Measurements from ENCODE around the gene PBX1.

Gene PBX1

DNA sequence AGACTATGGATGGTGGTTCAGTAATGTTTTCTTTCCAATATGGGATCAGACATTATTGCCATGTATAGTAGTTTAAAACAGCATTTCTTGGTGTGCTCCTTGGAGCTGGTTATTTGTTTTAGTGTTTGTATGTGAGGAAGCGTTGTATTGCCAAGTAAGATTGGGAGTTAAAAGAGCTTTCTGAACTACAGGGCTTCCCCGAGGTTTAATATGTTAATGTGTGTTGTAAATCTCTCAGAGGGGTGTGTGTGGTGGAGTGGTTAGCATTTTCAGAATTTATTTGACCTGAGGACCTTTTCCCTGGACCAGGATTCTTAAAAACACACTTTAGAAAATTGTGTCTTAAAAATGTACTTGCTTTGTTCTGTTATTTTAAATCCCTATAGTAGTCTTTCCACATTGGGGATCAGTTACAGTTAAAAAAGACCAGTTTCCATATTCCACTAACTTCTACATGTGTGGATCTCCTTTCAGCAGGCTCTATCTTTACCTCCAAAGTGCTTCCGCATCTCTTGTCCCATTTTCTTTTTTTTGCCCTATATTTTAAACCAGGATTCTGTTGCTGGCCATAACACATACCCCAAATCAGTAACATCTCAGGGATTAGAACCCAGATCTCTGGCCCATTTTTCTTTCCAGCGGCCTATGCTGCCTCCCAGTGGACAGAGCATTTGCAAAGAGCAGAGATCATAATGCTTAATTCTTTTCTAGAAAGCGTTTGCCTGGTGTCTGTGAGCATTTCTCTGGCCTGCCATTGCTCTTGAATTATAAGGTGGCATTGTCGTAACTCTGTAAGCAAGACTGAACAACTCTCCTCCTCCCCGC lies 58.6 kb downstream of the PBX1 start:
- DNase-seq (ENCODE audit: low read depth), result no peak

DNA sequence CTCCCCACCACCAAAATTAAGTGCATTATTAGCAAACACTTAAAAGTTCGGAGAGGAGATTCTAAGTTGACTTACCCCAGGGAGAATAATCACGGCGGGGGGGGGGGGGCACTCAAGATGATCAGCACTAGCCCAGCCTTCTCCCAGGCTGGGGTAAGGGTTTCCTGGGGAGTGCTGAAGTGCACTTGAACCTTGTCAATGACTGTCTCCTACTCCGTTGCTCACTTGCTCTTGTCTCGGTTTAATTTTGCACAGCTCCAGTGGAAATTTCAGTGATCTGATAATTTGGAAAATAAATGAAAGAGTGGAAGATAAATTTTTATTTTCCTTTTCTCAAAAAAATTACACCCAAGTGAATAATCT lies 59.2 kb downstream of the PBX1 start:
- DNase-seq (ENCODE audit: low read depth), result no peak

GRCh38 chr1:164619006-164619784 lies 60.2 kb downstream of the PBX1 start:
- no peak for DNase-seq (ENCODE audit: low read depth)

DNA sequence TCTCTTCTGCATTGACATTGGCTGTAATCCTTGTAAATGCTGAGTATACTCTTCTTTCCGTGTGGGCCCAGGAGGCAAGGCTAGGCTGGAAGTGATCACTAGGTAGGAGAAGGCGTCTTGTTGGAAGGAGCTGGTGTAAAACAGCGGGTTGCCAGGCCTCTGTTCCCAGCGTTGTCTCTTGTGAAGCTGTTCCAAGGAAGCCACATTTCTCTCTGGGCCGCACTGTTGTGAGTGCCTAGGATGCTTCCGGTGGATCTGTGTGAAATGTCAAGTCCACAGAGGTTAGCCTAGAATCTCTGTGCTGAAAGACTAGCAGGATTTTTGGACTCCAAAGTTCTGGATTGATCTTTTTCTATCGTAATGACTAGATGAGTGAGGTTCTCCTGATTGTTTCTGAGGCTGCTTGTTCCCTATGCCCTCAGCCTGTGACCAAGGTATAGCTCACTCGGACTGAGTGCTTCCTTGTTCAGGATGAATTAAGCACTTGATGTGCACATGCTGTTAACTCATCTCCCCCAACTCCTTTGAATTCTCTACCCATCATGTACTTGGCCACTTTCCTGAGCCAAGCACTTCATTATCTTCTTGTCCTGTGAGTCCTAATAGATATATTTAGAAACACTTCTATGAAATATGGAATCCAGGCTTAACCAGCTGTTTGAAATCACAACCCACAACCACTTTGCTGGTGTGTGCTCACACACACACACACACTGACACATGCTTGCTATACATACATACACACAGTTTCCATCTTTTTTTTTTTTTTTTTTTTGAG lies 63.3 kb downstream of the PBX1 start:
- no peak for DNase-seq (ENCODE audit: low read depth)

GRCh38 chr1:164623805-164624204 lies 64.8 kb downstream of the PBX1 start:
- DNase-seq (ENCODE audit: low read depth), result no peak

- no peak for DNase-seq (ENCODE audit: low read depth)
Observed at GRCh38 chr1:164624400-164624799, 65.4 kb downstream of the PBX1 start.

GRCh38 chr1:164625004-164625617 lies 66.1 kb downstream of the PBX1 start:
- DNase-seq (ENCODE audit: low read depth), result no peak

GRCh38 chr1:164628772-164629171 lies 69.8 kb downstream of the PBX1 start:
- DNase-seq (ENCODE audit: low read depth), result no peak

DNA sequence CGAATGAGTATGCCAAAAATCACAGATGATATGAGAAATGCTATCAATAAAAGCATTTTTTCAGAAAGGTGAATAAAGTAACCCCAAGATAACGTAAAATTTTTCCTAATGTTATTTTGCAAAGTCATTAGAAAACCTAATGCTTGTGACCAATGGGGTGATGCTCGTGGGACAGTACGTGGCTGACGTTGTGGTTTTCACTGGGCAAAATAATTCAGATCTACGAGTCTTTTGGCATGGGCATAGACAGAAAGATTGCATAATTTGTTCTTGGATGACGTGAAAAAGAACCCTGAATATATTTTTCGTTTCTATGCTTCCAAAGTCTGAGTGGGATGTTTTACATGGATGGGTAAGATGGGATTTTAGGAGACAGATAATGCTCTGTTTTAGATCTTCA lies 71.0 kb downstream of the PBX1 start:
- DNase-seq (ENCODE audit: low read depth), result no peak

DNA sequence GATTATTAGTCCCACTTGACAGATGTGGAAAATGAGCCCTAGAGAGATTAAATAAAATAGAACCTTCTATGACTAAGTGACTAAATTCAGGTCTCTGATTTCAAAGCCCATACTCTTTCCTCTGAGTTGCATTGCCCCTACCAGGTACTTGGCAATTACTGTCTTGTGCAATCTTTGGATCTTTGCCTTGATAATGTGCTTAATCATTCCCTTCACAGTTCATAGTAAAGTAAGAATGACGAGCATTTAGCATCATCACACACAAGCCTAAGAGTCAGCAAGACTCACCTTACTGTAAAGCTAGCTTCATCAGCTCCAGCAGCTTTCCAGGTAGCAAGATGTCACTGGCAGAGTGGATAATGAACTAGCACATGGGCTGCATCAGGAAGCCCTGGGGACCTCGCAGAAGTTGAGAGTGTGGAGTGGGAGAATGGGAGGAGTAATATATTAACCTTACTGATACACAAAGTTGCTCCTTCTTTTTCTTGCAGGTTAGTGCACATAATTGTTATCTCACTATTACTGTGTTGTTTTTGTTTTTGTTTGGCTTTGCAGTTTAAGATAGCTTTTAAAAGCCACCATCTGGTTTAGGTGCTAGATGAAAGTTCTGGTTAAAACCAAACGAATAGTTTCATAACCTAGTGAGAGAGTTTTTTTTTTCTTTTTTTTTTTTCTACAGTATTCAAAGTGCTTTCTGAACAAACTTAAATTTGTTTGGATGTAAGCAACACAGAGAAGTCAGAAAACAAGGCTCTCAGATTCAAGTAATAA lies 71.8 kb downstream of the PBX1 start:
- no peak for DNase-seq (ENCODE audit: low read depth)

DNA sequence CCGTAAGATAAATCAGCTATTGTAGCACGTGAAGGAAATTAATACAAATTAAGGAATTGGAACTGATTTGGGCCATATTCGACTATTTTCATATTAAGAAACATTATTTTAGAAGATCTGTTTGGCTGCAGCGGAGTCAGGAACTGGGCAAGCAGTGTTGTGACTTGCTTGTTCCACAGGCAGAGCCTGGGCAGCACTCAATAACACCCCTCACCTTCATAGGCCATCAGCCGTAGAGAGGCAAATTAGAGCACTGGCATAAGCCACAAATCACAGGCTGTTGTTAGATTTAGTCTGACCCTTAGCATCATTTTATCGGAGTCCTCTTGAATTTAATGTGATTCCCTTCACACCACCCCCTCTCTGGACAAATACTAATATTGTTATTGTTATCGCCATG lies 72.8 kb downstream of the PBX1 start:
- no peak for DNase-seq (ENCODE audit: low read depth)

- DNase-seq (ENCODE audit: low read depth), result no peak
Observed at GRCh38 chr1:164633997-164634396, 75.0 kb downstream of the PBX1 start.

- DNase-seq (ENCODE audit: low read depth), result no peak
Observed at GRCh38 chr1:164635059-164635802, 76.2 kb downstream of the PBX1 start.

DNA sequence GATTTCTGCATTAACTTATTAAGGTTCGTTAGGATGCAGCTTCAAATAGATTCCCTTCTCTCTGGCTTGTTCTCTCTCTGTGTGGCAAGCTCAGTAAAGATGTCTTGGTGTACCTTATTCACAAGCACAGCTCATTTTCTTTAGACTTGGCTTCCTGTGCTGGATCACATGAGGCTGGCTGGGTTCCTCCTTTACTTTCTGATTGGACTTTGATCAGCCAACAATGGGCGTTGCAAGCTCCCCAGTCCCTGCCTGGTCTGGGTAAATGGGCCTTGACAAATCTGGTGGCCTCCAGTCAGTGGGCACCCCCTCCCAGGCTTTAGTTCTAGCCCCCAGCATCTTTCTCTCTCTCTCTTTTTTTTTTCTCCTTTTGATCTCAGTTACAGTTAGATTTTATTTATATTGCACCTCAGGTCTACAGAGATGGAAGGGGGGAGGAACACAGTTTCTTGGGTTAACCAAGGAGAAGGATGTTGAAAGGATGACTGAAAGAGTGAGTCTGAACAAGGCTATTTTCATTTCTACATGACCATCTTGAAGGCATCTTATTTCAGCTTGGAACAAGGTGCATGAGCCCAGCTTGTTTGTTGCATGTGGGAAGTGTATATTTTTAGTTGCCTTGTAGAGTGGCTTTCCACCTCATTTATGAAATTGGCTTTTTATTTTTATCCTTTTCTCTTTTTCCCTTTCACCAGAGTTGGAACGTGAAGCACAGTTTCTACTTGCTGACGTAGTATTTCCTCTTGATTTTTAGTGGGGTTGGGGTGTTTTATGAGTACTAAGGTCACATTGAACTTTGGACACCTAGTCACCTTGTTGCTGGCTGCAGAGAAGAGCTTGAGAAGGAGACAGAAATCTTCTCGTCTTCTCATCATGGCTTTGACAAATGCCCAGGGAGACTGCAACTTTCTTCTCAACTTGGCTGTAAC lies 77.1 kb downstream of the PBX1 start:
- DNase-seq (ENCODE audit: low read depth), result no peak

DNA sequence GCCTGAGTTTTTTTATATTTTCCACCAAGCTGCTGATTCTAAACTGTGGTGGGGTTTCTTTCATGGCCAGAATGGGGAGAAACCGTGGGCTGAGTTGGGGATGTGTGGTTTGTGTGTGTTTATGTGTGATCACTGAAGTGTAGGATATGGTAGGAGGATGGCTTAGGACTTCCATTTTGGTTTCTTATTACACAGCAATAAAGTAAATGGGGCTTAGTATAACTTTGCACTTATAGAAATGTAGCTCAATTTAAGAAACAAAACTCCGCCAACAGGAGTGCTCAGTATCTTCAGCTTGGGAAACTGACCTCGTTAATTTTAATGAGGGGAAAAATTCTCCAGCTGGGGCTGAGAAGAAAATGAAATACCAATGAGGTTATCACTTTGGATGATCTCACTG lies 77.8 kb downstream of the PBX1 start:
- DNase-seq (ENCODE audit: low read depth), result no peak

DNA sequence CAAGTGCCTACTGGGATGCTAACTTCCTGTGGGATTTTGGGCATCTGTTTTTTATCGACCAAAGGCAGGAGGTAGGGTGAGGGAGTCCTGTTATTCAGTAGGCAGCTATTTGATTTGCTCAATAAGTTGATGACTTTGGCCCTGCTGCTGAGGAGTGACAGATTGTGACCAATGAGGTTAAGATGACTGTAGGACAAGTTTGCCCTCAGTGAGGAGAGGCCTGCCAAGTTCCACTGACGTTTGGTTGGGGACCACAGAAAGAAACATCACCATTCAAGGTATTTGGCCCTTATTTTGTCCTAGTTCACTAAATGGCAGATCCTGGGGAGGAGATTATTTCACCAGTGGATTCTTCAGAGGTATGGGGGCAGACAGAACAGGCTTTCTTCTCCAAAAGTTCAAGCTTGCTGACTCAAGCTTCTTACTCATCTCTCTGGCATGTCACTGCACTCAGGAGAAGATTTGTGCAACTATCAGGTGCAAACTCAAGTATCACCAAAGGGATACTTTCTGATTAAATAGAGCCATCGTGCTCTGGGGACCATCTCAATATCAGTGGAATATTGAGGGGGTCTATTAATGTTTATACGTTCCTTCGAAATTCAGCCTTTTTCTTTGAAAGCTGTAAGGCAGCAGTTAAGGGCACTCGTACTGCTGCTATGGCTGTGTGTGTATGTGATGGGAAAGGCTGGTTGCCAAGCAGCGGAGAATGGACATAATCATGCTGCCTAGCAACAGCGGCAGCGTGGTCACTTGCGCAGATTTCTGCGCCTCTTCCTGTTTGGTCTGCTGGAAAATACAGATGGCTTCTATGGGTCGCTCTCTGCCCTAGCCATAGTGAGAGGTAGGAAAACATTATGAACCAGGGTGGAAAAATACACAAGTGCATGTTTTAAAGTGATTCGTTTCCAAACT lies 78.7 kb downstream of the PBX1 start:
- peak; percentile 40 for DNase-seq (ENCODE audit: low read depth)

DNA sequence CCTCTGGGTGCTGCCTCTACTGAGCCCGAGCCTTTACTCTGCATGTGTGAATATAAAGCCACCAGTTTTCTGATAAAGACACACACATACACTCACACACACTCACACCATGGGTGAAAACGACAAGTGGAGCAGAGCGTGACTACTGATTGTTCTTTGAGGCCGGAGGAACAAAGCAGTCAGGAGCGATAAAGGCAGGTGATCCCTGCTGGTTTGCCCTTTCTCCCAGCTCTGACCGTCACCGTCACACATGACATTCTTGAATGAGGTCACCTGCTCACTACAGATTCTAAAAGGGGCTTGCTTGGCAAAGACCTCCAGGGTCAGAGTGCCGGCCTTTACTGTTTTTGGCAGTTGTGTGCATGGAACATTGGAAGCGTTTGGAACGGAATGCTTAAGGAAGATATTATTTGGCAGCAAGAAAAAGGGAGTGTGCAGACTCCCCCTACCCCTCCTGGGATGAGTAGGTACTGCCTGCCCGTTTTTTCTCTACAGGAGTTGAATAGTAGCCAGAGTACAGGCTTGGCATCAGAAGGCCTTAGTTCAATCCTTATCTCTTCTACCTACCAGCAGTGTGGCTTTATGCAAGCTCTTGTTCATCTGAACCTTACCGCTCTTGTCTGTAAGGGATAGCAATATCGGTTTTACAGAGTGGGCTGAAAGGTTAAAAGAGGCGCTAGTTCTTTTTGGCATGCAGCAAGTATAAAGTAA lies 79.7 kb downstream of the PBX1 start:
- no peak for DNase-seq (ENCODE audit: low read depth)

All from GM04504 (cell line).